Activated T-cell treated with anti-CD3 and anti-CD28 coated beads, Interleukin-2, amount 50 U/mL, for 1 hour (primary cell): ENCODE results near the gene CRIP1.

Source experiments
- DNase-seq: peaks from one replicate; pipeline ENCODE4 v3.0.0-alpha.2; 2020

CRIP1 gene

GRCh38 chr14:105495101-105495989, 8.7 kb downstream of the CRIP1 start:
- DNase-seq, result peak; percentile 17

- peak; percentile 19 for DNase-seq
Observed at GRCh38 chr14:105495990-105496830, 9.5 kb downstream of the CRIP1 start.

- peak; percentile 21 for DNase-seq
Observed at GRCh38 chr14:105496831-105497591, 10.3 kb downstream of the CRIP1 start.

GRCh38 chr14:105497671-105498429, 11.2 kb downstream of the CRIP1 start:
- DNase-seq, result no peak

GRCh38 chr14:105498430-105499255, 12.0 kb downstream of the CRIP1 start:
- DNase-seq, result peak; percentile 17

GRCh38 chr14:105499256-105500035, 12.8 kb downstream of the CRIP1 start:
- DNase-seq, result peak; percentile 22

GRCh38 chr14:105500036-105500725, 13.5 kb downstream of the CRIP1 start:
- peak; percentile 22 for DNase-seq

- DNase-seq, result no peak
Observed at GRCh38 chr14:105500726-105501101, 14.0 kb downstream of the CRIP1 start.

GRCh38 chr14:105501504-105502291, 15.0 kb downstream of the CRIP1 start:
- DNase-seq, result no peak

GRCh38 chr14:105502446-105503295, 16.0 kb downstream of the CRIP1 start:
- DNase-seq, result peak; percentile 18

- no peak for DNase-seq
Observed at GRCh38 chr14:105503296-105503640, 16.6 kb downstream of the CRIP1 start.

- no peak for DNase-seq
Observed at GRCh38 chr14:105503935-105504692, 17.4 kb downstream of the CRIP1 start.

- DNase-seq, result no peak
Observed at GRCh38 chr14:105505101-105505500, 18.4 kb downstream of the CRIP1 start.

GRCh38 chr14:105507247-105507646, 20.6 kb downstream of the CRIP1 start:
- no peak for DNase-seq

GRCh38 chr14:105508069-105508468, 21.4 kb downstream of the CRIP1 start:
- DNase-seq, result no peak

- no peak for DNase-seq
Observed at GRCh38 chr14:105508601-105509000, 21.9 kb downstream of the CRIP1 start.

- DNase-seq, result no peak
Observed at GRCh38 chr14:105517096-105517495, 30.4 kb downstream of the CRIP1 start.
